Suppressor macrophage treated with lipopolysaccharide for 1 hour (primary cell): ENCODE data around the gene TTBK1.

Experiments used
- DNase-seq, 3 donors: peaks; one replicate each; pipeline ENCODE4 v3.0.0-alpha.2; 2020 to 2022

Gene TTBK1

GRCh38 chr6:43242908-43243663 is at the start of gene TTBK1:
TTBK1 (plus strand) TSS chr6:43243481; CDS start chr6:43246661, 3,180 bp downstream.
- no peak for DNase-seq

- no peak for DNase-seq
Measured at GRCh38 chr6:43193929-43194328, 49.4 kb upstream of the TTBK1 start.

- DNase-seq, result no peak
Measured at GRCh38 chr6:43196337-43196736, 46.9 kb upstream of the TTBK1 start.

- no peak for DNase-seq
Measured at GRCh38 chr6:43199912-43200311, 43.4 kb upstream of the TTBK1 start.

- DNase-seq, result no peak
Measured at GRCh38 chr6:43200541-43200940, 42.7 kb upstream of the TTBK1 start.

GRCh38 chr6:43202451-43202850 is 40.8 kb upstream of the TTBK1 start:
- DNase-seq, result no peak

- DNase-seq, result no peak
Measured at GRCh38 chr6:43203029-43203717, 40.1 kb upstream of the TTBK1 start.

GRCh38 chr6:43203718-43204095 is 39.6 kb upstream of the TTBK1 start:
- DNase-seq, result no peak

GRCh38 chr6:43204271-43205105 is 38.8 kb upstream of the TTBK1 start:
- no peak for DNase-seq

GRCh38 chr6:43205849-43206248 is 37.4 kb upstream of the TTBK1 start:
- DNase-seq, result no peak

- DNase-seq, result no peak
Measured at GRCh38 chr6:43207286-43207685, 36.0 kb upstream of the TTBK1 start.

GRCh38 chr6:43211955-43212354 is 31.3 kb upstream of the TTBK1 start:
- no peak for DNase-seq

- no peak for DNase-seq
Measured at GRCh38 chr6:43213431-43213830, 29.9 kb upstream of the TTBK1 start.

- no peak for DNase-seq
Measured at GRCh38 chr6:43215066-43215465, 28.2 kb upstream of the TTBK1 start.

- DNase-seq, result no peak
Measured at GRCh38 chr6:43216200-43216599, 27.1 kb upstream of the TTBK1 start.

- no peak for DNase-seq
Measured at GRCh38 chr6:43217351-43217750, 25.9 kb upstream of the TTBK1 start.

GRCh38 chr6:43219119-43219518 is 24.2 kb upstream of the TTBK1 start:
- no peak for DNase-seq

- no peak for DNase-seq
Measured at GRCh38 chr6:43219814-43220213, 23.5 kb upstream of the TTBK1 start.

- no peak for DNase-seq
Measured at GRCh38 chr6:43220439-43220951, 22.8 kb upstream of the TTBK1 start.

- DNase-seq, result peak in 2 of 3 donors; percentile 29 to 38
Measured at GRCh38 chr6:43221046-43221972, 22.0 kb upstream of the TTBK1 start.

GRCh38 chr6:43222418-43223059 is 20.7 kb upstream of the TTBK1 start:
- DNase-seq, result no peak

GRCh38 chr6:43223175-43223574 is 20.1 kb upstream of the TTBK1 start:
- no peak for DNase-seq
